Measurements from ENCODE around the gene MYT1. TPM values are rescaled to one million over a fixed set of nuclear protein-coding genes. Genes with fewer than 3 reads are reported as not detected.
A peak's percentile ranks its signal among the peaks of the same experiment; 100 is the strongest.

MYT1 gene
- total and polyA plus RNA-seq, 2 of the 13 experiments (the other 11 are each of a cell fraction or from before 2014, with no cell fraction given): 0.58 to 2.5 TPM

DNA sequence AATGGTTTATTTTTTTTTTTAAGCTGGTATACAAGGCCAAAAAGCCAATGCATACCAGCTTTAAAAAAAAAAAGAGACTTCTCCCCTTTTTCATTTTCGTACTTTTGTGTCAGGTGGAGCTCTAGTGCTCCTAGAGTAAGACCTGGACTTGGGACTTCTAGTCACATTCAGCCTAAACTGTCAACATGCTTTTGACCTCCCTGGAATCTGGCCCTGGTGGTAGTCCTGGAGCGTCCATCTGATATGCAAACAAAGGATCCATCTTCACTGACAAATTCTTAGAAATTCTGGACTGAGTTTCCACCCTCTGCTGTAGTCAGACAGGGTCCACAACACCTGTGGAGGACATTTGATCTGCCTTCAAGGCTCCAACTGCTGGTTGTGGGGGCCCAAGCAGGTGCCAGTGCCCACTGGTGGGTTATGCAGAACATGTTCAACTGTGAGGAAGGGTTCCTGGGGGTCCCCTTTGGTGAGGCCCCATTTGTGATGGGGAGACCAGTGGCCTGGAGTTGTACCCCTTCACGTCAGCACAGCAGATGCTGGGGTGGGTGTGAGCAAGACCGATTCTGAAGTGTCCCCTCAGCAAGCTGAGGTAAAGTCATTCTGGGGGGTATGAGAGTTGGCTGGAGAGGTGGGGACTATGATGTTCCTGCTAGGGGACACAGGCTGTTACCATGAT, 78.7 kb downstream of the MYT1 start (continued):
- TF ChIP-seq, protein P1, sequence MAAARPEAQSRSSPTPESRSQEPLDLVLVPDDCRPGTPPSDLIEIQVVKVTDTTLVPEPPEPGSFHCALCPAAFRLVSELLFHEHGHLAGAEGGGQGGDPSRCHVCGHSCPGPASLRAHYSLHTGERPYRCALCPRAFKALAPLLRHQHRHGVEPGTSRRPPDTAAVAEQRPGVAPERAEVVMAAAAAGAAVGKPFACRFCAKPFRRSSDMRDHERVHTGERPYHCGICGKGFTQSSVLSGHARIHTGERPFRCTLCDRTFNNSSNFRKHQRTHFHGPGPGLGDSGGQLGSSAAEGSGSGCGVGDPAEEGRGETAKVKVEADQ (CRISPR knock-in tag; IDR thresholded peaks at IDR 0.05; ENCODE audit: borderline replicate concordance): no peak
- TF ChIP-seq RBFOX2 (IDR thresholded peaks at IDR 0.05; ENCODE audit: low read depth, low read length) (no peak), KDM3A (CRISPR knock-in tag; IDR thresholded peaks at IDR 0.05; ENCODE audit: low read depth) (peak; percentile 77), ZNF567 (CRISPR knock-in tag; IDR thresholded peaks at IDR 0.05; ENCODE audit: borderline replicate concordance) (no peak; the same call in 1 of the 2 replicates), BRD4 (CRISPR knock-in tag; IDR thresholded peaks at IDR 0.05) (peak; percentile 59; the same call in 1 of the 2 replicates), HNRNPUL1 (IDR thresholded peaks at IDR 0.05; ENCODE audit: low read depth, low read length) (no peak), ZSCAN21 (CRISPR knock-in tag; IDR thresholded peaks at IDR 0.05; ENCODE audit: borderline replicate concordance) (peak; percentile 81; the same call in 1 of the 2 replicates), EED (CRISPR knock-in tag; IDR thresholded peaks at IDR 0.05) (no peak), ZNF547 (CRISPR knock-in tag; IDR thresholded peaks at IDR 0.05) (no peak), NBN (conservative IDR thresholded peaks at IDR 0.05) (no peak), ZEB1 (IDR thresholded peaks at IDR 0.05; ENCODE audit: insufficient replicate concordance, low read depth) (peak; percentile 95), ZSCAN31 (CRISPR knock-in tag; IDR thresholded peaks at IDR 0.05; ENCODE audit: low read depth) (0 out of 2 replicates have a peak, but pooled peaks have one; percentile 29), ZSCAN25 (CRISPR knock-in tag; IDR thresholded peaks at IDR 0.05) (no peak), ZNF781 (CRISPR knock-in tag; IDR thresholded peaks at IDR 0.05; ENCODE audit: borderline replicate concordance, not compliant biosample characterization) (peak; percentile 39), ZNF354B (CRISPR knock-in tag; IDR thresholded peaks at IDR 0.05) (no peak), ATAD3A (CRISPR knock-in tag; IDR thresholded peaks at IDR 0.05) (no peak), NR2F2 (IDR thresholded peaks at IDR 0.05; ENCODE audit: borderline replicate concordance, low read depth) (peak; percentile 96), SALL1 (CRISPR knock-in tag; IDR thresholded peaks at IDR 0.05) (peak; percentile 90)
- TF ChIP-seq, protein P2, sequence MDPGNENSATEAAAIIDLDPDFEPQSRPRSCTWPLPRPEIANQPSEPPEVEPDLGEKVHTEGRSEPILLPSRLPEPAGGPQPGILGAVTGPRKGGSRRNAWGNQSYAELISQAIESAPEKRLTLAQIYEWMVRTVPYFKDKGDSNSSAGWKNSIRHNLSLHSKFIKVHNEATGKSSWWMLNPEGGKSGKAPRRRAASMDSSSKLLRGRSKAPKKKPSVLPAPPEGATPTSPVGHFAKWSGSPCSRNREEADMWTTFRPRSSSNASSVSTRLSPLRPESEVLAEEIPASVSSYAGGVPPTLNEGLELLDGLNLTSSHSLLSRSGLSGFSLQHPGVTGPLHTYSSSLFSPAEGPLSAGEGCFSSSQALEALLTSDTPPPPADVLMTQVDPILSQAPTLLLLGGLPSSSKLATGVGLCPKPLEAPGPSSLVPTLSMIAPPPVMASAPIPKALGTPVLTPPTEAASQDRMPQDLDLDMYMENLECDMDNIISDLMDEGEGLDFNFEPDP (CRISPR knock-in tag; conservative IDR thresholded peaks at IDR 0.05): no peak
- TF ChIP-seq, protein P3, sequence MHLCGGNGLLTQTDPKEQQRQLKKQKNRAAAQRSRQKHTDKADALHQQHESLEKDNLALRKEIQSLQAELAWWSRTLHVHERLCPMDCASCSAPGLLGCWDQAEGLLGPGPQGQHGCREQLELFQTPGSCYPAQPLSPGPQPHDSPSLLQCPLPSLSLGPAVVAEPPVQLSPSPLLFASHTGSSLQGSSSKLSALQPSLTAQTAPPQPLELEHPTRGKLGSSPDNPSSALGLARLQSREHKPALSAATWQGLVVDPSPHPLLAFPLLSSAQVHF (CRISPR knock-in tag; IDR thresholded peaks at IDR 0.05): no peak
- TF ChIP-seq, protein P4, sequence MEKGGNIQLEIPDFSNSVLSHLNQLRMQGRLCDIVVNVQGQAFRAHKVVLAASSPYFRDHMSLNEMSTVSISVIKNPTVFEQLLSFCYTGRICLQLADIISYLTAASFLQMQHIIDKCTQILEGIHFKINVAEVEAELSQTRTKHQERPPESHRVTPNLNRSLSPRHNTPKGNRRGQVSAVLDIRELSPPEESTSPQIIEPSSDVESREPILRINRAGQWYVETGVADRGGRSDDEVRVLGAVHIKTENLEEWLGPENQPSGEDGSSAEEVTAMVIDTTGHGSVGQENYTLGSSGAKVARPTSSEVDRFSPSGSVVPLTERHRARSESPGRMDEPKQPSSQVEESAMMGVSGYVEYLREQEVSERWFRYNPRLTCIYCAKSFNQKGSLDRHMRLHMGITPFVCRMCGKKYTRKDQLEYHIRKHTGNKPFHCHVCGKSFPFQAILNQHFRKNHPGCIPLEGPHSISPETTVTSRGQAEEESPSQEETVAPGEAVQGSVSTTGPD (CRISPR knock-in tag; IDR thresholded peaks at IDR 0.05): peak; percentile 93; the same call in 1 of the 2 replicates
- TF ChIP-seq, protein P5, sequence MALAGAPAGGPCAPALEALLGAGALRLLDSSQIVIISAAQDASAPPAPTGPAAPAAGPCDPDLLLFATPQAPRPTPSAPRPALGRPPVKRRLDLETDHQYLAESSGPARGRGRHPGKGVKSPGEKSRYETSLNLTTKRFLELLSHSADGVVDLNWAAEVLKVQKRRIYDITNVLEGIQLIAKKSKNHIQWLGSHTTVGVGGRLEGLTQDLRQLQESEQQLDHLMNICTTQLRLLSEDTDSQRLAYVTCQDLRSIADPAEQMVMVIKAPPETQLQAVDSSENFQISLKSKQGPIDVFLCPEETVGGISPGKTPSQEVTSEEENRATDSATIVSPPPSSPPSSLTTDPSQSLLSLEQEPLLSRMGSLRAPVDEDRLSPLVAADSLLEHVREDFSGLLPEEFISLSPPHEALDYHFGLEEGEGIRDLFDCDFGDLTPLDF (CRISPR knock-in tag; IDR thresholded peaks at IDR 0.05): no peak
- TF ChIP-seq, protein P6, sequence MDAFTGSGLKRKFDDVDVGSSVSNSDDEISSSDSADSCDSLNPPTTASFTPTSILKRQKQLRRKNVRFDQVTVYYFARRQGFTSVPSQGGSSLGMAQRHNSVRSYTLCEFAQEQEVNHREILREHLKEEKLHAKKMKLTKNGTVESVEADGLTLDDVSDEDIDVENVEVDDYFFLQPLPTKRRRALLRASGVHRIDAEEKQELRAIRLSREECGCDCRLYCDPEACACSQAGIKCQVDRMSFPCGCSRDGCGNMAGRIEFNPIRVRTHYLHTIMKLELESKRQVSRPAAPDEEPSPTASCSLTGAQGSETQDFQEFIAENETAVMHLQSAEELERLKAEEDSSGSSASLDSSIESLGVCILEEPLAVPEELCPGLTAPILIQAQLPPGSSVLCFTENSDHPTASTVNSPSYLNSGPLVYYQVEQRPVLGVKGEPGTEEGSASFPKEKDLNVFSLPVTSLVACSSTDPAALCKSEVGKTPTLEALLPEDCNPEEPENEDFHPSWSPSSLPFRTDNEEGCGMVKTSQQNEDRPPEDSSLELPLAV (CRISPR knock-in tag; conservative IDR thresholded peaks at IDR 0.05; ENCODE audit: low read depth): no peak

Data from HepG2 (cell line).